ENCODE results near the gene KIF23. TPM values are rescaled to one million over a fixed set of nuclear protein-coding genes. Genes with fewer than 3 reads are reported as not detected.

Gene KIF23
- polyA plus RNA-seq, 1 experiment = 33.9 TPM

- POLR2A ChIA-PET = no interaction called here
- Histone ChIP-seq H3K27me3 (ENCODE audit: control insufficient read depth, insufficient read depth, low read length) (no peaks in the 10 kb centered on the region), H3K36me3 (ENCODE audit: control insufficient read depth, insufficient read depth, low read length) (no peaks in the 10 kb centered on the region; the same call in 1 of the 2 replicates), H3K4me3 (ENCODE audit: low read depth, low read length) (no peak overlapping the region)
- DNase-seq (ENCODE audit: low read depth) = no peak
- TF ChIP-seq CTCF (IDR thresholded peaks at IDR 0.05; ENCODE audit: insufficient read depth, low read depth, low read length) = no peak
- CTCF ChIA-PET = no interaction called here
These were observed 29.2 kb upstream of the KIF23 start for GRCh38 chr15:69384626-69385598.

- CTCF ChIA-PET = no interaction called here
- TF ChIP-seq CTCF (IDR thresholded peaks at IDR 0.05; ENCODE audit: insufficient read depth, low read depth, low read length) = no peak
- no peak for DNase-seq (ENCODE audit: low read depth)
- POLR2A ChIA-PET = no interaction called here
- Histone ChIP-seq H3K27me3 (ENCODE audit: control insufficient read depth, insufficient read depth, low read length) (no peaks in the 10 kb centered on the region), H3K36me3 (ENCODE audit: control insufficient read depth, insufficient read depth, low read length) (no peaks in the 10 kb centered on the region; the same call in 1 of the 2 replicates), H3K4me3 (ENCODE audit: low read depth, low read length) (no peak overlapping the region)
These were observed 28.3 kb upstream of the KIF23 start for GRCh38 chr15:69385831-69386230.

- no peak overlapping the region for H3K4me3 ChIP-seq (ENCODE audit: low read depth, low read length)
- ChIA-PET POLR2A (no interaction called here), CTCF (no interaction called here)
- no peaks in the 10 kb centered on the region for H3K27me3 ChIP-seq (ENCODE audit: control insufficient read depth, insufficient read depth, low read length)
- H3K36me3 ChIP-seq (ENCODE audit: control insufficient read depth, insufficient read depth, low read length) = no peaks in the 10 kb centered on the region
- DNase-seq (ENCODE audit: low read depth) = no peak
- no peak for TF ChIP-seq CTCF (IDR thresholded peaks at IDR 0.05; ENCODE audit: insufficient read depth, low read depth, low read length)
These were observed 27.9 kb upstream of the KIF23 start for GRCh38 chr15:69386284-69386683.

- Histone ChIP-seq H3K4me3 (ENCODE audit: low read depth, low read length) (no peak overlapping the region), H3K36me3 (ENCODE audit: control insufficient read depth, insufficient read depth, low read length) (no peaks in the 10 kb centered on the region), H3K27me3 (ENCODE audit: control insufficient read depth, insufficient read depth, low read length) (no peaks in the 10 kb centered on the region)
- POLR2A ChIA-PET = no interaction called here
- CTCF ChIA-PET = interaction anchor here (1.0 to 2.0 kb wide), 4 partner anchors 16 to 331 kb away, joined by 4 to 5 read pairs (median 4); no protein-coding TSS in a partner anchor
- no peak for TF ChIP-seq CTCF (IDR thresholded peaks at IDR 0.05; ENCODE audit: insufficient read depth, low read depth, low read length)
- DNase-seq (ENCODE audit: low read depth) = peak; percentile 18
These were observed 25.9 kb upstream of the KIF23 start for GRCh38 chr15:69388260-69388705.

- ChIA-PET CTCF (interaction anchor here (0.6 to 2.0 kb wide), 3 partner anchors 15 to 330 kb away, joined by 3 to 5 read pairs (median 4); no protein-coding TSS in a partner anchor), POLR2A (no interaction called here)
- no peak for TF ChIP-seq CTCF (IDR thresholded peaks at IDR 0.05; ENCODE audit: insufficient read depth, low read depth, low read length)
- Histone ChIP-seq H3K36me3 (ENCODE audit: control insufficient read depth, insufficient read depth, low read length) (no peaks in the 10 kb centered on the region), H3K27me3 (ENCODE audit: control insufficient read depth, insufficient read depth, low read length) (no peaks in the 10 kb centered on the region), H3K4me3 (ENCODE audit: low read depth, low read length) (no peak overlapping the region)
- no peak for DNase-seq (ENCODE audit: low read depth)
These were observed 24.7 kb upstream of the KIF23 start for GRCh38 chr15:69389426-69389825.
